Activated CD8-positive, alpha-beta T cell treated with anti-CD3 and anti-CD28 coated beads for 36 hours (primary cell): ENCODE data around the gene MPC2. TPM values are rescaled to one million over a fixed set of nuclear protein-coding genes. Genes with fewer than 3 reads are reported as not detected.

Source experiments
- ATAC-seq: fragments of 200-7000 bp; cut with Tn5 transposase; one replicate; pipeline ENCODE4 v1.10.0; 2021; ENCODE audit warnings: mild to moderate bottlenecking, moderate library complexity
- CTCF ChIA-PET: fragments of 350-600 bp; sonication (Branson Sonifier 250); formaldehyde crosslinking; loops from one replicate; lab custom pipeline; 2021; ENCODE audit warnings: antibody characterized with exemption; lab: Charles Lee
- POLR2A ChIA-PET: fragments of 350-600 bp; sonication (Branson Sonifier 250); formaldehyde crosslinking; loops from one replicate; lab custom pipeline; 2021; ENCODE audit warnings: antibody characterized with exemption; lab: Charles Lee
- DNase-seq: peaks from one replicate; pipeline ENCODE4 v3.0.0-alpha.2; 2020
- H3K27ac Mint-ChIP-seq: one replicate; pipeline ENCODE4 v1.8.0; 2021; ENCODE audit warnings: mild to moderate bottlenecking, mixed read lengths
- H3K27me3 Mint-ChIP-seq: one replicate; pipeline ENCODE4 v1.8.0; 2021; ENCODE audit warnings: mixed read lengths
- H3K36me3 Mint-ChIP-seq: one replicate; pipeline ENCODE4 v1.8.0; 2021; ENCODE audit warnings: low read depth, mixed read lengths
- H3K4me1 Mint-ChIP-seq: one replicate; pipeline ENCODE4 v1.8.0; 2021; ENCODE audit warnings: low read depth, mixed read lengths
- H3K4me3 Mint-ChIP-seq: one replicate; pipeline ENCODE4 v1.8.0; 2021; ENCODE audit warnings: mild to moderate bottlenecking, moderate library complexity, mixed read lengths
- H3K9me3 Mint-ChIP-seq: one replicate; pipeline ENCODE4 v1.8.0; 2021; ENCODE audit warnings: mixed read lengths
- CTCF ChIP-seq: fragments of 200-600 bp; IDR thresholded peaks from one replicate; pipeline ENCODE4 v1.8.0; 2022; ENCODE audit warnings: antibody characterized with exemption, mild to moderate bottlenecking
- intact Hi-C: fragments of 100-400 bp; cut with micrococcal nuclease; formaldehyde crosslinking; loops from one replicate; pipeline ENCODE4 v1.10.0; 2022
- total RNA-seq, 2 experiments: library from RNA; stranded (reverse); gene quantifications; one replicate each; pipeline ENCODE4 v1.2.3, GENCODE V29; 2021

Gene MPC2
- total RNA-seq, 2 experiments from 2014 or later = 64.9 to 69.4 TPM

- Mint-ChIP-seq H3K27me3 (no peaks in the 10 kb centered on the region), H3K36me3 (peaks cover 5% of the 10 kb centered on the region), H3K4me1 (peaks cover 28% of the 10 kb centered on the region), H3K9me3 (no peaks in the 10 kb centered on the region), H3K4me3 (peak within 1 kb of the TSS; percentile 90), H3K27ac (peak within 1 kb of the TSS; percentile 100)
- no peak for TF ChIP-seq CTCF
- ChIA-PET POLR2A (interaction anchor here (0.5 to 2.6 kb wide), 27 partner anchors 9 to 679 kb away, joined by 3 to 15 read pairs (median 3); partner anchors contain the start of genes MPZL1, RCSD1 and SFT2D2), CTCF (interaction anchor here (1.0 to 2.8 kb wide), 7 partner anchors 12 to 407 kb away, joined by 3 to 10 read pairs (median 3); no protein-coding TSS in a partner anchor)
- peak; percentile 96 for DNase-seq
- peak; percentile 83 for ATAC-seq
- intact Hi-C loops = loop anchor here (5.0 to 10.0 kb wide), 2 partner anchors 146 to 221 kb away; no protein-coding TSS in a partner anchor
These were observed 573 bp downstream of the MPC2 start, which contains the start of gene DCAF6 for GRCh38 chr1:167936068-167936929. DCAF6 (plus strand) TSS chr1:167936683; CDS start chr1:167936912, 229 bp downstream.

GRCh38 chr1:167935216-167936067 lies 1.4 kb downstream of the MPC2 start:
- intact Hi-C loops = loop anchor here (5.0 to 10.0 kb wide), 2 partner anchors 147 to 221 kb away; no protein-coding TSS in a partner anchor
- POLR2A ChIA-PET = interaction anchor here (0.5 to 2.6 kb wide), 21 partner anchors 8 to 678 kb away, joined by 3 to 15 read pairs (median 3); partner anchors contain the start of genes MPZL1, RCSD1 and SFT2D2
- Mint-ChIP-seq H3K4me3 (peak overlapping the region; percentile 90), H3K36me3 (peaks cover 4% of the 10 kb centered on the region), H3K27me3 (no peaks in the 10 kb centered on the region), H3K9me3 (no peaks in the 10 kb centered on the region), H3K27ac (peak overlapping the region; percentile 100), H3K4me1 (peaks cover 25% of the 10 kb centered on the region)
- CTCF ChIA-PET = interaction anchor here (1.0 to 2.8 kb wide), 9 partner anchors 11 to 408 kb away, joined by 3 to 10 read pairs (median 3); no protein-coding TSS in a partner anchor
- no peak for TF ChIP-seq CTCF
- ATAC-seq = peak; percentile 5
- peak; percentile 65 for DNase-seq

GRCh38 chr1:167934426-167935215 lies 2.3 kb downstream of the MPC2 start:
- Mint-ChIP-seq H3K4me3 (peak overlapping the region; percentile 90), H3K36me3 (peaks cover 4% of the 10 kb centered on the region), H3K4me1 (peaks cover 27% of the 10 kb centered on the region), H3K27ac (peak overlapping the region; percentile 100), H3K27me3 (no peaks in the 10 kb centered on the region), H3K9me3 (no peaks in the 10 kb centered on the region)
- intact Hi-C loops = loop anchor here (5.0 to 10.0 kb wide), 2 partner anchors 148 to 220 kb away; no protein-coding TSS in a partner anchor
- no peak for TF ChIP-seq CTCF
- ATAC-seq (no peak), DNase-seq (no peak)
- ChIA-PET POLR2A (interaction anchor here (1.0 to 1.4 kb wide), 2 partner anchors 11 to 37 kb away, joined by 3 to 5 read pairs; no protein-coding TSS in a partner anchor), CTCF (interaction anchor here (0.6 to 1.6 kb wide), 5 partner anchors 32 to 222 kb away, joined by 3 to 6 read pairs (median 4); no protein-coding TSS in a partner anchor)

GRCh38 chr1:167933788-167934187 lies 3.1 kb downstream of the MPC2 start:
- H3K4me1 Mint-ChIP-seq = peaks cover 28% of the 10 kb centered on the region
- no peak overlapping the region for H3K27ac Mint-ChIP-seq
- peaks cover 4% of the 10 kb centered on the region for H3K36me3 Mint-ChIP-seq
- ChIA-PET POLR2A (interaction anchor here (1.0 to 1.4 kb wide), 2 partner anchors 10 to 38 kb away, joined by 3 to 5 read pairs; no protein-coding TSS in a partner anchor), CTCF (interaction anchor here (0.6 to 1.4 kb wide), 2 partner anchors 148 to 221 kb away, joined by 3 read pairs; no protein-coding TSS in a partner anchor)
- H3K27me3 Mint-ChIP-seq = no peaks in the 10 kb centered on the region
- DNase-seq (no peak), ATAC-seq (no peak)
- no peaks in the 10 kb centered on the region for H3K9me3 Mint-ChIP-seq
- peak overlapping the region; percentile 8 for H3K4me3 Mint-ChIP-seq
- intact Hi-C loops = loop anchor here (10.0 kb wide), 1 partner anchor 219 kb away; no protein-coding TSS in a partner anchor
- no peak for TF ChIP-seq CTCF
